Body of pancreas (tissue), 4 donors: ENCODE data around the gene TREML1. TPM values are rescaled to one million over a fixed set of nuclear protein-coding genes. Genes with fewer than 3 reads are reported as not detected.
A peak's percentile ranks its signal among the peaks of the same experiment; 100 is the strongest.

Experiments
- ATAC-seq: fragments of 150-250 bp; one replicate; pipeline ENCODE4 v1.9.1; 2016
- DNase-seq, 4 donors: peaks; one replicate each; pipeline ENCODE4 v3.0.0-alpha.2; 2019
- H3K27ac ChIP-seq, 4 donors: fragments of 200-600 bp; sonication (generic); 1 replicate in 3 of 4; 2 replicates in 1 of 4; pipeline versions ENCODE4 v1.5.1 to v1.6.1; 2016 to 2019; ENCODE audit warnings: mild to moderate bottlenecking in 1 of 4, mixed read lengths in 1 of 4, moderate library complexity in 1 of 4
- H3K27me3 ChIP-seq, 2 donors: fragments of 200-600 bp; sonication (generic); one replicate each; pipeline ENCODE4 v1.6.0; 2016; ENCODE audit warnings: mild to moderate bottlenecking in 1 of 2
- H3K36me3 ChIP-seq, 2 donors: fragments of 200-600 bp; sonication (generic); replicated peaks in 1 of 2; 2 replicates each; pipeline ENCODE4 v1.5.1; 2016; ENCODE audit warnings: low read depth in 2 of 2; ENCODE audit not compliant: insufficient read depth in 1 of 2
- H3K4me1 ChIP-seq: fragments of 200-600 bp; sonication (generic); one replicate; pipeline ENCODE4 v1.6.0; 2016
- H3K4me3 ChIP-seq, 2 donors: fragments of 200-600 bp; sonication (generic); 1 replicate in 1 of 2; 2 replicates in 1 of 2; pipeline ENCODE4 v1.5.1; 2016 to 2019
- H3K9me3 ChIP-seq, 3 donors: fragments of 200-600 bp; sonication (generic); 1 replicate in 2 of 3; 2 replicates in 1 of 3; pipeline ENCODE4 v1.5.1; 2016
- POLR2A ChIP-seq, 3 donors: fragments of 450-650 bp; IDR thresholded peaks; one replicate each; pipeline ENCODE4 v1.6.1; 2016; ENCODE audit warnings: antibody characterized with exemption in 3 of 3, mild to moderate bottlenecking in 2 of 3
- WGBS, 2 donors: methylation state at CpG; one replicate each; pipeline ENCODE4 v1.1.5; 2017; 5-methylcytosine and 5-hydroxymethylcytosine counted together
- intact Hi-C: fragments of 100-400 bp; cut with DNase I; formaldehyde crosslinking; loops from one replicate; pipeline ENCODE4 v1.15.1; 2023
- total RNA-seq, 2 donors: library from RNA; depleted of rRNA; stranded (reverse); fragments of >200 nt; gene quantifications; one replicate each; pipeline ENCODE4 v1.1.0, GENCODE V29; 2016
- TF ChIP-seq, protein P1 (sequence below), 7 experiments: fragments of 450-650 bp in 4 of 7; fragments of 200-600 bp in 3 of 7; sonication (generic) in 3 of 7; IDR thresholded peaks; one replicate each; pipeline ENCODE4 v1.5.1; 2016 to 2019; ENCODE audit warnings: antibody characterized with exemption in 7 of 7

The TREML1 gene
- total RNA-seq, 2 donors from 2014 or later = not detected

- Histone ChIP-seq H3K4me1 (no peaks in the 10 kb centered on the region), H3K27me3 (no peaks in the 10 kb centered on the region), H3K36me3 (no peaks in the 10 kb centered on the region), H3K27ac (no peak overlapping the region), H3K4me3 (no peak overlapping the region), H3K9me3 (no peaks in the 10 kb centered on the region)
- intact Hi-C loops = no loop called here
- 86 to 95% methylated on average over 4 of the region's 4 CpGs for WGBS, 2 donors
- TF ChIP-seq, protein P1, sequence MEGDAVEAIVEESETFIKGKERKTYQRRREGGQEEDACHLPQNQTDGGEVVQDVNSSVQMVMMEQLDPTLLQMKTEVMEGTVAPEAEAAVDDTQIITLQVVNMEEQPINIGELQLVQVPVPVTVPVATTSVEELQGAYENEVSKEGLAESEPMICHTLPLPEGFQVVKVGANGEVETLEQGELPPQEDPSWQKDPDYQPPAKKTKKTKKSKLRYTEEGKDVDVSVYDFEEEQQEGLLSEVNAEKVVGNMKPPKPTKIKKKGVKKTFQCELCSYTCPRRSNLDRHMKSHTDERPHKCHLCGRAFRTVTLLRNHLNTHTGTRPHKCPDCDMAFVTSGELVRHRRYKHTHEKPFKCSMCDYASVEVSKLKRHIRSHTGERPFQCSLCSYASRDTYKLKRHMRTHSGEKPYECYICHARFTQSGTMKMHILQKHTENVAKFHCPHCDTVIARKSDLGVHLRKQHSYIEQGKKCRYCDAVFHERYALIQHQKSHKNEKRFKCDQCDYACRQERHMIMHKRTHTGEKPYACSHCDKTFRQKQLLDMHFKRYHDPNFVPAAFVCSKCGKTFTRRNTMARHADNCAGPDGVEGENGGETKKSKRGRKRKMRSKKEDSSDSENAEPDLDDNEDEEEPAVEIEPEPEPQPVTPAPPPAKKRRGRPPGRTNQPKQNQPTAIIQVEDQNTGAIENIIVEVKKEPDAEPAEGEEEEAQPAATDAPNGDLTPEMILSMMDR (IDR thresholded peaks at IDR 0.05) = no peak
- TF ChIP-seq POLR2A (IDR thresholded peaks at IDR 0.05) = no peak
- no peak for DNase-seq
- ATAC-seq = no peak
Observed at GRCh38 chr6:41164551-41165120, 10.5 kb upstream of the TREML1 start.

GRCh38 chr6:41163419-41163717 lies 9.2 kb upstream of the TREML1 start:
- H3K4me1 ChIP-seq = no peaks in the 10 kb centered on the region
- H3K27ac ChIP-seq = no peak overlapping the region
- WGBS, 2 donors = 100% methylated on average over 1 of the region's 1 CpG; no CpG with 5 or more reads in 1 of the 2 donors
- H3K27me3 ChIP-seq = no peaks in the 10 kb centered on the region
- no peaks in the 10 kb centered on the region for H3K9me3 ChIP-seq
- H3K36me3 ChIP-seq = no peaks in the 10 kb centered on the region
- no peak overlapping the region for H3K4me3 ChIP-seq
- ATAC-seq (no peak), DNase-seq (no peak)
- no peak for TF ChIP-seq POLR2A (IDR thresholded peaks at IDR 0.05)
- TF ChIP-seq, protein P1 (IDR thresholded peaks at IDR 0.05) = no peak
- intact Hi-C loops = no loop called here

- no peak within 1 kb of the TSS for H3K4me3 ChIP-seq
- no peak within 1 kb of the TSS for H3K27ac ChIP-seq
- ATAC-seq = no peak
- no peaks in the 10 kb centered on the region for H3K27me3 ChIP-seq
- H3K4me1 ChIP-seq = no peaks in the 10 kb centered on the region
- H3K36me3 ChIP-seq = no peaks in the 10 kb centered on the region
- DNase-seq = peak in 1 of 4 donors; percentile 30
- intact Hi-C loops = no loop called here
- WGBS, 2 donors = 70 to 78% methylated on average over 10 of the region's 10 CpGs
- H3K9me3 ChIP-seq = no peaks in the 10 kb centered on the region
- TF ChIP-seq, protein P1 (IDR thresholded peaks at IDR 0.05) = no peak
- TF ChIP-seq POLR2A (IDR thresholded peaks at IDR 0.05) = no peak
Observed at GRCh38 chr6:41162687-41163418, 8.7 kb upstream of the TREML1 start, which contains the start of gene TREM2. Gene TREM2, minus strand, starts transcription at chr6:41163116. Its CDS starts 34 bp downstream, at chr6:41163082.

DNA sequence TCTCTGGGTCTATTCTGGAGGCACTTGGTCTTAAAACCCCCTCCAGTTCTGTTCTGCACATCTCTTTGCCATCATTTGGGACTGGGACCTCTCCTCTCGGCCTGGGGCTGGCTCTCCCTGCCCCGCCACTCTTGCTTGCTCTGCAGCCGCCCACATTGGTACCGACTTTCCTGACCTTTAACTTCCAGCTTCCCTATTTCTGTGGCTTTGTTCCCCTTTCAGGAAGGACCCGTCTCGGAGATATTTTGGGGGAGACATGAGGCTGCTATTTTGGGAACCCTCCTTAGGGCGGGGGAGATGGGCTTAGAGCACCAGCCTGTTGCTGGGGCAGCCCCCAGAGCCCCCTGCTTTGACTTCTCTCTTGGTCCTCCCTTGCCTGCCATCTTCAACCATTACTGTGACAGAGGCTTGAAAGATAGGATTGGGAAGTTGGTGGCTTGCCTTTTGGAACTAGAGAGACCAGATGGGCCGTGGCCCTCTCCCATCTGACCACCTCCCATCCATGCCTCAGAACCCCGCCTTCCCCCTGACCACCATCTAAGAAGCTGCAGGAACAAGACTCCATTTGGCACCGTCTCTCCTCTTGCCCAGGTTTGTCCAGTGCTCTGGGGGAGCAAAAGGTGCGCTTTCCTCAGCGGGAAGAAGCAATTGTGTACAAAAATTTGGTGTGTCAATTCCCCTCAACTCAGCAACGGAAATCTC lies 7.9 kb upstream of the TREML1 start:
- Histone ChIP-seq H3K36me3 (no peaks in the 10 kb centered on the region), H3K9me3 (no peaks in the 10 kb centered on the region), H3K4me1 (no peaks in the 10 kb centered on the region), H3K27ac (no peak overlapping the region), H3K27me3 (no peaks in the 10 kb centered on the region), H3K4me3 (no peak overlapping the region)
- intact Hi-C loops = no loop called here
- WGBS, 2 donors = 61 to 65% methylated on average over 13 of the region's 13 CpGs
- ATAC-seq = no peak
- DNase-seq = peak in 1 of 4 donors; percentile 20
- TF ChIP-seq, protein P1 (IDR thresholded peaks at IDR 0.05) = no peak
- no peak for TF ChIP-seq POLR2A (IDR thresholded peaks at IDR 0.05)
